GM18508 (cell line): Measurements from ENCODE around the gene CRISPLD2.

Experiments
- ATAC-seq: cut with Tn5 transposase; IDR thresholded peaks from one replicate; pipeline ENCODE4 v1.9.1; 2021; ENCODE audit warnings: moderate number of reproducible peaks; ENCODE audit not compliant: insufficient read depth, unreplicated experiment

Gene CRISPLD2

GRCh38 chr16:84795329-84796053 lies 24.3 kb upstream of the CRISPLD2 start:
- no peak for ATAC-seq

GRCh38 chr16:84800158-84800978 lies 19.4 kb upstream of the CRISPLD2 start:
- no peak for ATAC-seq

DNA sequence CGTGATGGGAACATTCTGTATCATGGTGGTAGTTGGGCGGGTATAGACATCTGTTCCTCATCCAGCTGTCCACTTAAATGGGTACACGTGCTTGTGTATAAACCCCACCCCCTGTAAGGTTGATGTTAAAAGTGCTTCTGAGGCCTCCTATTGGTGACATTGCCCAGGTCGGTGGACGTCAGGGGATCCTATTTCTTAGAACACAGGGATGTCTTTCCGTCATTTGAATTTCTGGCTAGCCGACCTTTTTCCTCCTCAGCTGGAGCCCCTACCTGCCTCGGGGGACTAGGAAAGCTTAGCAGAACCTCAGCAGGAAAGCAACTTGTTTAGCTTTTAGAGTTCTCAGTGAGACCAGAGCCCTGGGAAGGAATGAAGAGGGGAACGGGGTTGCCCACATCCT lies 16.6 kb upstream of the CRISPLD2 start:
- no peak for ATAC-seq

- ATAC-seq: no peak
These were observed 15.5 kb upstream of the CRISPLD2 start for GRCh38 chr16:84804326-84804725.

- no peak for ATAC-seq
These were observed 13.4 kb upstream of the CRISPLD2 start for GRCh38 chr16:84806256-84806889.

- ATAC-seq: no peak
These were observed 12.9 kb upstream of the CRISPLD2 start for GRCh38 chr16:84806890-84807258.

GRCh38 chr16:84807776-84808175 lies 12.0 kb upstream of the CRISPLD2 start:
- ATAC-seq: no peak

DNA sequence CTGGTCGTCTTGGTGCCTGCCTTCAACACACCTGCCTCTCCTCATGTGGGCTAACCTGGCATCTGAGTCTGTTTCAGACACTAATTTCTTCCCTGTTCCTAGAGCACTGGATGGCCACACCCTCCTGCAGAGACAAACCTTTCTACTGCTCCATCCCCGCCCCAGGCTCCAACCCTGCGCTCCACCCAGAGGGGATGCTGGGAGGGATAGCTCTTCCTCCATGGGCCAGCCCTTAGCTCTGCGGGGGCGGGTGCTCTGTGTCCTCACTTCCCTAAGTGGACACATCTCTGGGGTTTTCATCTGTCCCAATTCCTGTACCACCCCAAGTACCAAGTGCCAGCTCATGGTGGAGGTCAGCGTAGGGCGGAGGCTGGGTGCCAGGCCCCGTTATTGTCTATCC lies 11.0 kb upstream of the CRISPLD2 start:
- no peak for ATAC-seq

DNA sequence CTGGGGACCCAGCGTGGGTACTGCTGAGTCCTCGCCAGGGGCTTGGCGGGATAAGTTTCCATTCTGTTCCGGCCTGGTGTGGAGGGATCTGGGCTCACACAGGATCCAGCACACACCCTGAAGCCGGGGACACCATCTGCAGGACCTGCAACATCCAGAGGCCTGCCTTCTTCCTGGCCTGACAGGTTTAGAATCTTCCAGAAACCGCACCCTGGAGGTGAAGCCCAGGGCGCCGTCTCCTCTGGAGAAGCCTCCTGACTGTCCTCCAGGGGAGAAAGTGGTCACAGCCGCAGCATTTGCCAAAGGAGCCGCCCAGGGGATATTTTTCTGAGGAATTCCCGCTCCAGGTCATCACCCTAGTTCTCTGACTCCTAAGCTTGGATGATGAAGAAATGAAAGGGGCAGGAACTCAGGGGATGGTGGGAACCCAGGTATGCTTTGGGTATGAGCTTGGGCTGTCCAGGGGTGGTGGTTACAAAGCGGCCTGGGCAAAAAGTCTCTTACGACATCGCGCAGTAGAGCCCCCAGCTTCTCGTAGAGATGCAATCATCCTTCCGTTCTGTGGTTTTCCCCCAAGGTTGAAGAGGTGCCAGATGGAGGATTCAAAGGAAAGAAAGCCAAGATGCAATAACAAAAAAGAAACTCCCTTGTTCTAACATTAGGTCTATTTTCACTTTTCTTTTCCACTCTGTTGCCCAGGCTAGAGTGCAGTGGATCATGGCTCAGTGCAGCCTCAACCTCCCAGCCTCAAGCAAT lies 9.1 kb upstream of the CRISPLD2 start:
- ATAC-seq: no peak

- no peak for ATAC-seq
These were observed 8.3 kb upstream of the CRISPLD2 start for GRCh38 chr16:84811529-84811928.

- no peak for ATAC-seq
These were observed 6.4 kb upstream of the CRISPLD2 start for GRCh38 chr16:84813141-84813934.

GRCh38 chr16:84815462-84815861 lies 4.3 kb upstream of the CRISPLD2 start:
- ATAC-seq: no peak

DNA sequence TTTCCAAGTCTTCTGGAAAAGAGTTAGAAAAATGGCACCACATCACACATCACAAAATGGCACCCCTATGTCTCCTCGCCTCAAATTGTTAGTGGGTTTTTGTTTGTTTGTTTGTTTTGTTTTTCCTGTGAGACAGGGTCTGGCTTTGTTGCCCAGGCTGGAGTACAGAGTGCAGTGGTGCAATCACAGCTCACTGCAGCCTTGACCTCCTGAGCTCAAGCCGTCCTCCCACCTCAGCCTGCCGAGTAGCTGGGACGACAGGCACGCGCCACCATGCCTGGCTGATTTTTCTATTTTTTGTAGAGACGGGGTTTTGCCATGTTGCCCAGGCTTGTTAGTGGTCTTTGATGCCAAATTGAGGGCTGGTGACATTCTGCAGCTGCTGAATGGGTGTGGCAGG lies 3.8 kb upstream of the CRISPLD2 start:
- no peak for ATAC-seq

- ATAC-seq: no peak
These were observed 3.3 kb upstream of the CRISPLD2 start for GRCh38 chr16:84816485-84816884.

DNA sequence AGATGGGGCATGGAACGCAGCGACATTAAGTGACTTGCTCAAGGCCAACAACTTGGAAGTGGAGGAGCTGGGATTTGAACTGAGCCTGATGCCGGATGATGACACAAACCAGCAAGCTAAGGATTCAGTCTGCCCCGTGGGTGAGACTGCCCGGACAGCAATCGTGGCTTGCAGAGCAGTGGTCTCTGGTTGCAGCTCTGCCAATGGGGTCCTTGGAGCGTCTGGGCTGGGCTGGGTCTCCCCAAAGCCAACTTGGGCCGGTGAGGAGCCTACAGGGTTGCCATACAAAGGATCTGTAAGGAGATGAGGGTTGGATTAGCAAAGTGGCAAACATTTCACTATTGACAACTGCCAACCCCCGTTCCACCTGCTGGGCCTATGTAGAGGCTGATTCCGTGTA lies 2.6 kb upstream of the CRISPLD2 start:
- ATAC-seq: no peak

DNA sequence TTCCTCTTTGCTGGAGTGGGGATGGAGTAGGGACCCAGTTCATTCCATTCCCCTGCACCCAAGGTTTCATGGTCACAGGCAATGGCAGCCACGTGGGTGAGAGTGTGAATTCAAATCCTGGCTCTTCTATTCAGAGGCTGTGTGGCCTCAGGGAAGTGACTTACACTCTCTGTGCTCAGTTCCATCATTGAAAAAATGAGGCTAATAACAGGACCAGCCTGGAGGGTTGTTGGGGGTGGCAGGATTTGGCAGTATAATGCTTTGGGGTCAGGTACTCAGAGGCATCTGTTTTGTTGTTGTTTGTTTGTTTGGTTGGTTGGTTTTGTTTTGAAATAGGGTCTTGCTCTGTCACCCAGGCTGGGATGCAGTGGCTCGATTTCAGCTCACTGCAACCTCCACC lies 2.2 kb upstream of the CRISPLD2 start:
- no peak for ATAC-seq

GRCh38 chr16:84818133-84818532 lies 1.7 kb upstream of the CRISPLD2 start:
- ATAC-seq: no peak

- ATAC-seq: no peak
These were observed 669 bp upstream of the CRISPLD2 start for GRCh38 chr16:84818989-84819643.

DNA sequence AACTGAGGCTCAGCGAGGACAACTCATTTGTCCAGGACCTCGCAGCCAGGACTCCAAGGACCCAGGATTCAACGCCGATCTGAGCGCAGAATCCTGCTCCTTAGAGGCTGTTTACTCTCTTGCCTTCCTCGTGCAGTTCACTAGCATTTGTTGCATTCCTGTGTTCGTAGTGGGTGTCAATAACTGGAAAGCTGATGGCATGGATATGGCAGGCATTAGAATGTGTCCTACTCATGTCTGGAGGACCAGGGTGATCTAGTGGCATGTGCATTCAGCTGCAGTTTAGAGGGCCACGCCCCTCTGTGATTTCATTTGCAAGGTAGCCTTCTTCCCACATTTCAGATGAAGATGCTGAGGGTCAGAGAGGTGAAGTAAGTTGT lies 510 bp downstream of the CRISPLD2 start:
- no peak for ATAC-seq
